Measurements from ENCODE around the gene CSMD2.

The CSMD2 gene

GRCh38 chr1:33684396-33685179 is 480.4 kb downstream of the CSMD2 start:
- DNase-seq (ENCODE audit: low read depth in 2 of 2): no peak

DNA sequence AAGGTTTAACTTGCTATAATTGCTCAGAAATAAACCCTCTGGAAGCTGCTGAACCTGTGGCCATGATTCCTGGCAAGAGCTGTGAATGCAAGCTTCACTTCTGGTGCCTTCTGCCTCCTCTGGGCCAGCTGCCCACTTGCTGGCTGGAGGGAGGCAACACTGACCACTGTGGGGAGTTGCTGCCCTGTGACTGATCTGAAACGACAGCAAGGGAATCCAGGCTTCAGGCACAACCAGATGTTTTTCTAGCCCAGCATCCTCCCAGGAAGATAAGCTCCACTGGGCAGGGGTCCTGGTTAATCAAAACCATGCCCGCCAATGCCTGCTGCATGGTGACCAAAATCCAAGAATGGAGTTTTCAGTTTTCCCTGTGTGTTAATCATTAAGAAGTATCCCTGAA is 481.1 kb downstream of the CSMD2 start:
- DNase-seq (ENCODE audit: low read depth in 2 of 2): no peak

DNA sequence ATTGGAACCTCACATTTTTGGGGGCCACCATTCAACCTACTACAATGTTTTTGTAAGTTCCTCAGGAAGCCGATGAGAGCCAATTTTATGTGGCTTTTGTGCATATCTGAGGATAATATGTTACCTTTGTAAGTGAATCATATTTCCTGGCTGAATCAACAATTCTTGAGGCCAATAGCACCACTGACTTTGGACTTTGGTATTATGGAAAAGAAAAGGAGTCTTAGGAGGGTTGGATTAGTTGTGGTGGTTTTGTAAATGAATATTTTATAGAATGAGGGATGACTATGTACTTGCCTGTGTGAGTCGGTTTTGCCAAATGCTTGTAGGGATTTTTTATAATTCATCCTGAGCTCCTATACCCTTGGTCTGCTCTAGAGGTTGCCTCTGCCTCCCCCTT is 482.7 kb downstream of the CSMD2 start:
- no peak for DNase-seq (ENCODE audit: low read depth in 2 of 2)

- DNase-seq (ENCODE audit: low read depth in 2 of 2): no peak
Observed at GRCh38 chr1:33680281-33680840, 484.7 kb downstream of the CSMD2 start.

DNA sequence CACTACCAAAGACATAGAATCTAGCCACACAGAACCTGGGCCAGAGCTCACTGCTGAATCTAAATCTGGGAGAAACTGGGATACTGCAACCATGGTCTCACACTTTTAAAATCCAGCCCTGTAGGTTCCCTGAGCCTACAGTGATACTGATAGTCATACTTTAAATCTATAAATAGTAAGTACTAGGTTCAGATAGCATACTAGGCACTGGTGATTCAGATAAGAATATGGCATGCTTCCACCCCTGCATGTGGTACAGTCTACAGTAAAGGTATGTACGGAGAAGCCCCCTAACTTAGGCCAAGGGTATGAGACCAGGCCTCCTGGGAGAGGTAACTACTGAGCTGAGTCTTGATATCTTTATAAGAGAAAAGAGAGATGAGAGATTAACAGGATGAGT is 494.5 kb downstream of the CSMD2 start:
- no peak for DNase-seq (ENCODE audit: low read depth in 2 of 2)

DNA sequence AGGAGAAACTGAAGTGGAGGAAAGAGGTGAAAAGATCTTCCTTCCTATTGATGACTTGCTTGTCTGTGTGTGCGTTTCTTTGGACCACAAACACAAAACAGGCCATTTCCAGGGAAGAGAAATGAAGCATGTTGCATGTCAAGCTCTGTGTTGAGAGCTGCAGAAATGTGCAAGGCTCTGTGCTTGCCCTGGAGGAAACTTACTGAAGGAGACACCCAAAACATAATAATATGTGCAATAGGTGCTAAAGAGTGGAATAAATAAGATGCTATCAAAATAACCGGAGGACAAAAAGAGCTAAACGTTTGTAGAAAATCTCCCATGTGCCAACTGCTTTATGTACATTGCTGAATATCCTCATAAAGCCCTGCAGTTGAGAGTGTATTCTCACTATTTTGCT is 496.3 kb downstream of the CSMD2 start:
- DNase-seq (ENCODE audit: low read depth in 2 of 2): no peak

GRCh38 chr1:33667386-33668282 is 497.4 kb downstream of the CSMD2 start:
- DNase-seq (ENCODE audit: low read depth in 2 of 2): no peak

DNA sequence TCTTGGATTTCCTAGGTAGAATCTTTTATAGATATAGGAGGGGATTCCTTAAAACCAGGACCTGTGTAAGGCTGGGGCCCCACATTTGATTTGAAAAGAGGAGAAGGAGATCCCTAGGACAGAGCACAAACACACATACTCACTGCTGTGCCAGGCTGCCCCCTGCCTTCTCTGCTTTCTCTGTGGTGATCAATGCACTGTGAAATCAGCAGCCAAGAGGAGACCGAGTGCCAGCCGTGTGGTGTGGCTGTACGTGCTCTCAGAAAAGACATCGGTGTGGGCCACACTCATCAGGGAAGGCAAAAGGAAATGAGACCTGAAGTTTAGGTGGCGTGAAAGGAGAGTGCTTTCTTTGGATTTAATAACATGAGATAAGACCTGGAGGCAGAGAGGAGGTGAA is 498.4 kb downstream of the CSMD2 start:
- no peak for DNase-seq (ENCODE audit: low read depth in 2 of 2)

- DNase-seq (ENCODE audit: low read depth in 2 of 2): no peak
Observed at GRCh38 chr1:33661811-33662454, 503.1 kb downstream of the CSMD2 start.

- DNase-seq (ENCODE audit: low read depth in 2 of 2): no peak
Observed at GRCh38 chr1:33660956-33661355, 504.1 kb downstream of the CSMD2 start.

DNA sequence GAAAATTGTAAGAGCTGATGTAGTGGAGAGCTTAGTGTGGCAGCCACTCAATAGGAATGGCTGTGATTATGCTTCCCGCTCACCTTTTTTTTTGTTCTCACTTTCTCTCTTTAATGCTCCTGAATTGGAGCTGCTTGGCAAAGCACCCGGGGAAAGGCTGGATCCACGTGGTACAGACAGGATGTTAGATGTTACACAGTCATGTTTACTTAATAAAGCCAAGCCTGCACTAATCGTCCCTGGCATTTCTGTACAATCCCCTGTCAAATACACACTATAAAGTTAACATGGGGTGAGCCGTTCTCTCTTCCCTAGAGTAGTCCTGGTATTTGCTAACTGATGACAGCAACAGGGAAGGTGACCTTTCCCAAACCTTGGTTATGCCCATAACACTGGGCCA is 504.8 kb downstream of the CSMD2 start:
- no peak for DNase-seq (ENCODE audit: low read depth in 2 of 2)

DNA sequence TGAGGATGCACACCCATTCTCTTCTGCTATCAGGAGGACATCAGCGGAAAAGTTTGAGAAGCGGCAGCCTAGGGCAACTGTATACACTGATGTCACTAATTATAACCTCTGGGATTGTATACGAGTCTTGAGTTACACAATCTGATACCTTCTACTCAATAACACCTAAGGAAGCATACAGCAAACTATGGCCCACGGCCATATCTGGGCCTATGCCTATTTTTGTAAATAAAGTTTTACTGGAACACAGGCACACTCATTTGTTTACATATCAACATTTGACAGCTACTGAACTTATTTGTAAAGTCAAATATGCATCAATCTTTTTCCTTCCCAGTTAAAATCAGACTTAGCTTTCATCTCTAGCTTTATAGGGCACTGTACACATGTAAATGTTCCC is 505.4 kb downstream of the CSMD2 start:
- DNase-seq (ENCODE audit: low read depth in 2 of 2): no peak

DNA sequence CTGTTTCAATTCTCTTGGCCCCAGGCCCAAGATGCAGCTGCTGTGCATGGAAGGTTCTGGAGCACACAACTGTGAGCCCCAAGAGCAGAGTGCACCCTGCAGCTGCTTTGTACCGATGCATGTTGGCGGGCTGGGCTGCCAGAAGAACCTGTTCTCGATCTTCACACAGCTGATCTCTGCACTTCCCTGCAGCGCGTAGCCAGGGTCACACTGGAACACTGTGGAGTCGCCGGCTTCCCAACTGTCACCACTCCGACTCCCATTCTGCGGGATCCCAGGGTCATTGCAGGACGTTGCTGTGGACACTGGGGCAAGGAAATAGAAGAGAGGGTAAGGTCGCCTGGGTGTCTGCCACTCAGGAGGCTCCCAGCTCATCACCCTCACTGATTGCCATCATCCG is 507.2 kb downstream of the CSMD2 start:
- DNase-seq (ENCODE audit: low read depth in 2 of 2): no peak

GRCh38 chr1:33656467-33657005 is 508.5 kb downstream of the CSMD2 start:
- no peak for DNase-seq (ENCODE audit: low read depth in 2 of 2)

- DNase-seq (ENCODE audit: low read depth in 2 of 2): no peak
Observed at GRCh38 chr1:33655496-33655895, 509.5 kb downstream of the CSMD2 start.

GRCh38 chr1:33654267-33654834 is 510.7 kb downstream of the CSMD2 start:
- no peak for DNase-seq (ENCODE audit: low read depth in 2 of 2)

DNA sequence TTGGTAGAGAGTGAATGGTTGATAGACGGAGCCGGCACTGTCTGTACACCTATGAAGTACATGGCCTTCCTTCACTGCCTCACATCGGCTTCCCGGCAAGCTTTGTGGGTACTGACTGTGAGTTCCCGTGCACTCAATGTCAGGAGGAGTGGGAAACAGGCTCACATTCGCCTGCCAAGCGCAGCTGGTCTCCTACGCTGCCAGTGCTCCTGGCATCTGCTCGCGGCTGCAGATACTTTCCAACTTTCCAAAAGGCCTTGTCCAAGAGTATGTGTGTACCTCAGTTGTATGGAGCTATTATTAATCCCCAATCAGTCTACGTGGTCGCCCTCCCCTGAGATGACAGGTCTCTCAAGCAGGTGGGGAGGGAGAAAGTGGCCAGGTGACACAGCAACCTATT is 511.8 kb downstream of the CSMD2 start:
- DNase-seq (ENCODE audit: low read depth in 2 of 2): no peak

- DNase-seq (ENCODE audit: low read depth in 2 of 2): no peak
Observed at GRCh38 chr1:33650708-33651107, 514.3 kb downstream of the CSMD2 start.

DNA sequence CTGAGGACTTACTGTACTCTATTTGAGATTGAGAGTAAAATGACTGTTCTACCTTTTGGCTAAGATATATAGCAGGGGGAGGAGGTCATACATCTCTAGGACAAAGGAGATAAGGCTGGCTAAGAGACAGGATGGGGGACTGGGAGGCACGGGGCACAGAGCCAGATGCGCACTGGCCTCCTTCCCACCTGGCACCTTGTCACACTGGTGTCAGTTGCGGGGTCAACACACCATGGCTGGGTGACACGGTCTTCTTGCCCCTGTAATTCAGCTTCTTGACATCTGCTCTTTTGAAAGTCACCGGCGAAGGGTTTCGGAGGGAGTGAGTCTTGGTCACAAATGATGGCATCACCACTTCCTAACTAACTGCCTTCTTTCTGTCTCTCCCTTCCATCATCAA is 515.3 kb downstream of the CSMD2 start:
- DNase-seq (ENCODE audit: low read depth in 2 of 2): no peak

DNA sequence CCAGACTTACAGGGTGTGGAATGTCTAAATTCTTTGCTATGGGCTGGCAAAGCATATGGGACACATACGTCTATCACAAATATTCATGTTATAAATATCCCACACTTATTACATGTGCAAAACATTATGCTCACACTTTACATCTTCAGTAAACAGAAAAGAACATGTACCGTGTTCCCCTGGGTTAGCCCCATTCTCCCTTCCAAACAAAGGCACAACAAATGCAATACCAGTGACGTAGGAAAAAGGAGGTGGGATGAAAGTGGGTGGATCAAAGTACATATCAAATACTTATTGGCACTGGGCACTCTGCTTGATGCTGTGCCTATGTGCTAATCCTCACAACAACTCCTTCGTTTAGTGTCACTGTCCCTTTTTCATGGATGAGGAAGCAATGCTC is 521.8 kb downstream of the CSMD2 start:
- DNase-seq (ENCODE audit: low read depth in 2 of 2): no peak

GRCh38 chr1:33641104-33641830 is 523.8 kb downstream of the CSMD2 start:
- DNase-seq (ENCODE audit: low read depth in 2 of 2): no peak

Measured in stimulated activated CD8-positive, alpha-beta memory T cell treated with anti-CD3 and anti-CD28 coated beads, Interleukin-2, amount 100 ng/mL, for 48 hours (primary cell).